ENCODE results near the gene GCLC. TPM values are rescaled to one million over a fixed set of nuclear protein-coding genes. Genes with fewer than 3 reads are reported as not detected.

Gene GCLC
- total RNA-seq, 1 donor from 2014 or later: 25.0 TPM

DNA sequence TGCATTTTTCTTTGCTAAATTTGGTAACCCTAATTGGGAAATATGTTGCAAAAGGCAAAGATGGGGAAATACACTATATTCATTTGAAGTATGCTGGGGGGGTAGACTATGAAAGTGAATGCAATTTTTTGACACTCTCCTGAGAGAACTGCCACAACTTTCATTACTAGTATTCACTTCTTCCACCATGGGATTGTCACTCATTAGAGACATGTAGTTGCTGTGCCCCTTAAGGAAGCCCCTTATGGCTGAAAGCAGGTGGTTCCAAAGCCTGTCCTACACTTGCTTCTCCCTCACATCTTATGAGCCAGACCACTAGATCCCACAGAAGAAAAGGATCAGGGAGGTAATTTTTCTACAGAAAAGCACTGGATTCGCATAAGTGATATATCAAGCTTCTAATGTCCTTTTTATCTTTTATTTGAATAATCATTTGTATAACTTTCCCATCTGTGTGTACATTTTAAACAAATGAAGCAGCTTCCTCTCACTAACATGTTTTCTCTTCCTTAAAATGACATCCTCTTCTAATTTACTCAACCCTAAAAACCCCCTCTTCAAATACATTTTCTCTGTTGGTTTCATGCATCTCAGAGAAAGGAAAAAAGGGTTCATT lies 83.8 kb downstream of the GCLC start:
- Mint-ChIP-seq H3K9me3 (peaks cover 4% of the 10 kb centered on the region), H3K4me3 (no peak overlapping the region), H3K27ac (no peak overlapping the region), H3K4me1 (no peaks in the 10 kb centered on the region), H3K36me3 (ENCODE audit: low read depth) (no peaks in the 10 kb centered on the region), H3K27me3 (peaks cover 5% of the 10 kb centered on the region)
- DNase-seq: no peak
- intact Hi-C loops (cut with micrococcal nuclease): no loop called here

DNA sequence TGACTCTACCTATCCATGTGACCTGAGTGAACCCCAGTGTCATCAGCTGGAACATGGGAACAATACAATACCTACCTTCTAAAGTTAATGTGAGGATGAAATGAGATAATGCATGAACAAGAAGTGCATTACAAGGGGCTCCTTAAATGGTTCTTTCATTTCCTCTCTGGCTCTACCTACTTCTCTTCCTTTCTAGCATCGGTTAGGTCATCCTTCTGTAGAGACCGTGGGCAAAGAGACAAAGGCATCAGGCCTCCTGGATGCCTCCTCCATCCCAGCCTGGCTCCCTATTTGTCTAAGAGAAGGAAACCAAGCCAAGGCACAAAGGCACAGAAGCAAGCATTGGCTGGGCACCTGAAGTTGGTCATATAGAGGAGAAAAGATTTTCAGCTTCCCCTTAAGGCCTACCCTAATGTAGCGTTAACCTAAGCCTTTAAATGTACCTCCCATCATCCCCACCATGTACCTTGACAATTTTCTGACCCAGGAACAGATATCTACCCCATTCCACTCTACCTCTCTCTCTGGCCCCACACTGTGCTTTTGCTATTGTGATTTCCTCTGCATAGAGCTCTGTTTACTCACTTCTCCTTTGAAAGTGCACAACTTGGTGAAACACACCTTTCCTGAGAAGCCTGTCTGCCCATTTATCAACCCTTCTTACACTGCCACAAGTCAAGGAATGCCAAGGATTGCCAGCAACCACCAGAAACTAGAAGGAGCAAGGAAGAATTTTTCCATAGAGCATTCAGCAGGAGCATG lies 86.6 kb downstream of the GCLC start:
- Mint-ChIP-seq H3K4me1 (no peaks in the 10 kb centered on the region), H3K4me3 (no peak overlapping the region), H3K27ac (no peak overlapping the region), H3K36me3 (ENCODE audit: low read depth) (no peaks in the 10 kb centered on the region), H3K27me3 (peaks cover 5% of the 10 kb centered on the region), H3K9me3 (peaks cover 7% of the 10 kb centered on the region)
- no peak for DNase-seq
- intact Hi-C loops (cut with micrococcal nuclease): no loop called here

- Mint-ChIP-seq H3K27ac (no peak overlapping the region), H3K4me3 (no peak overlapping the region), H3K4me1 (no peaks in the 10 kb centered on the region), H3K9me3 (peaks cover 7% of the 10 kb centered on the region), H3K27me3 (peaks cover 5% of the 10 kb centered on the region), H3K36me3 (ENCODE audit: low read depth) (no peaks in the 10 kb centered on the region)
- no peak for DNase-seq
- intact Hi-C loops (cut with micrococcal nuclease): no loop called here
These were observed 88.1 kb downstream of the GCLC start for GRCh38 chr6:53456809-53457208.

DNA sequence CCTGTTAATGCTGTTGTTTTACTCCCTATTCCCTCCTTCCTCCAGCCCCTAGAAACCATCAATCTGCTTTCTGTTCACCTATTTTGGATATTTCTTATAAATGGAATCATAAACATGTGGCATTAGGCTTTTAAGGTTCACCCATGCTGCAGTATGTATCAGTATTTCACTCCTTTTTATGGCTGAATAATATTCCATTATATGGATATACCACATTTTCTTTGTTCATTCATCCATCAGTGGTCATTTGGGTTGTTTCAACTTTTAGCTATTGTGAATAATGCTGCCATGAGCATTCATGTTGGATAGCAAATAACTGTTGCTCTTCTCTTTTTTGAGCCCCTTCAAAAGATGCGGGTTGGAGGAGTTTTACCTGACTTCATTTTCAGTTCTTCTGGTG lies 89.2 kb downstream of the GCLC start:
- Mint-ChIP-seq H3K36me3 (ENCODE audit: low read depth) (no peaks in the 10 kb centered on the region), H3K9me3 (peaks cover 7% of the 10 kb centered on the region), H3K4me3 (no peak overlapping the region), H3K27ac (no peak overlapping the region), H3K27me3 (peaks cover 7% of the 10 kb centered on the region), H3K4me1 (no peaks in the 10 kb centered on the region)
- intact Hi-C loops (cut with micrococcal nuclease): no loop called here
- no peak for DNase-seq

DNA sequence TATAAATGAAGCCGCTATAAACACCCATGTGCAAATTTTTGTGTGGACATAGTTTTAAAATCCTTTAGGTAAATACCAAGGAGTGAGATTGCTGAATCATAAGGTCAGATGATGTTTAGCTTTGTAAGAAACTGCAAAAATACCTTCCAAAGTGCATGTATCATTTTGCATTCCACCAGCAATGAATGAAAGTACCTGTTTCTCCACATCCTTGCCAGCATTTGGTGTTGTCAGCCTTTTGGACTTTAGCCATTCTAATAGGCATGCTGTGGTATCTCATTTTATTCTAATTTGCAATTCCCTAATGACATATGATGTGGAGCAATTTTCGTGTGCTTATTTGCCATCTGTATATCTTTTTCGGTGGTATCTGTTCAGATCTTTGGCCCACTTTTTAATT lies 93.7 kb downstream of the GCLC start:
- intact Hi-C loops (cut with micrococcal nuclease): no loop called here
- Mint-ChIP-seq H3K27ac (no peak overlapping the region), H3K4me3 (no peak overlapping the region), H3K36me3 (ENCODE audit: low read depth) (no peaks in the 10 kb centered on the region), H3K9me3 (peaks cover 3% of the 10 kb centered on the region), H3K4me1 (no peaks in the 10 kb centered on the region), H3K27me3 (peaks cover 8% of the 10 kb centered on the region)
- no peak for DNase-seq

DNA sequence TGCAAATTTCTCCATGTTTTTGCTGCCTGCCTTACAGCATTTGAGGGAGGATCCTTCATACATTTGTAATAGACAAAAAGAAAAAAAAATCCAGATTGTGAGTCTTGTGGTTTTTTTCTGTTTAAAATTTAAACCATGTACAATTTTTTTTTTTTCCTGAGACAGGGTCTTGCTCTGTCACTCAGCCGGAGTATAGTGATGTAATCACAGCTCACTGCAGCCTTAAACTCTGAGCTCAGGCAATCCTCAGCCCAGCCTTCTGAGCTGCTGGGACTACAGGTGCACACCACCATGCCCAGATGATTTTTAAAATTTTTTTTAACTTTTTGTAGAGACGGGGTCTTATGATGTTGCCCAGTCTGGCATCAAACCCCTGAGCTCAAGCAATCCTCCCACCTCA lies 97.0 kb downstream of the GCLC start:
- Mint-ChIP-seq H3K36me3 (ENCODE audit: low read depth) (no peaks in the 10 kb centered on the region), H3K4me3 (no peak overlapping the region), H3K9me3 (no peaks in the 10 kb centered on the region), H3K27me3 (peaks cover 14% of the 10 kb centered on the region), H3K4me1 (no peaks in the 10 kb centered on the region), H3K27ac (no peak overlapping the region)
- intact Hi-C loops (cut with micrococcal nuclease): no loop called here
- DNase-seq: no peak

Other genes with a start within 250 kb of the GCLC start
- 122 and 126 TPM in 2 replicates for gene ELOVL5, start 196.2 kb downstream of the GCLC start, total RNA-seq
- 0.21 and 0.23 TPM in 2 replicates for gene KLHL31, start 120.7 kb upstream of the GCLC start, total RNA-seq
- gene LRRC1, start 249.9 kb upstream of the GCLC start, total RNA-seq: 2.3 and 2.7 TPM in 2 replicates

Measured in activated CD4-positive, alpha-beta T cell treated with anti-CD3 and anti-CD28 coated beads, Interleukin-2, amount 10 ng/mL, durations not matched to agents 24 days and 14 days (primary cell).